HG03520 (cell line): Measurements from ENCODE around the gene ARMC5.
A peak's percentile ranks its signal among the peaks of the same experiment; 100 is the strongest.
"Not testable (repeated sequence)": the region's sequence is repeated elsewhere in the genome, so short reads cannot be mapped to it uniquely, and the experiment has no call there.

Experiments
- ATAC-seq: cut with Tn5 transposase; IDR thresholded peaks from one replicate; pipeline ENCODE4 v1.9.1; 2021; ENCODE audit warnings: mild to moderate bottlenecking, moderate library complexity; ENCODE audit not compliant: unreplicated experiment

ARMC5 gene

GRCh38 chr16:31435341-31436220 is 23.7 kb upstream of the ARMC5 start:
- ATAC-seq = no peak

GRCh38 chr16:31436221-31437045 is 22.9 kb upstream of the ARMC5 start:
- ATAC-seq = no peak

GRCh38 chr16:31438414-31438813 is 20.9 kb upstream of the ARMC5 start:
- no peak for ATAC-seq

GRCh38 chr16:31439023-31439422 is 20.3 kb upstream of the ARMC5 start:
- not testable (repeated sequence) for ATAC-seq

GRCh38 chr16:31439519-31439918 is 19.8 kb upstream of the ARMC5 start:
- ATAC-seq = no peak

GRCh38 chr16:31440516-31441184 is 18.7 kb upstream of the ARMC5 start:
- ATAC-seq = no peak

- ATAC-seq = no peak
These were observed 17.3 kb upstream of the ARMC5 start for GRCh38 chr16:31441956-31442355.

GRCh38 chr16:31445931-31446330 is 13.4 kb upstream of the ARMC5 start:
- not testable (repeated sequence) for ATAC-seq

GRCh38 chr16:31451201-31451600 is 8.1 kb upstream of the ARMC5 start:
- ATAC-seq = no peak

- no peak for ATAC-seq
These were observed 7.5 kb upstream of the ARMC5 start for GRCh38 chr16:31451681-31452351.

- ATAC-seq = no peak
These were observed 6.6 kb upstream of the ARMC5 start for GRCh38 chr16:31452631-31453106.

- no peak for ATAC-seq
These were observed 5.8 kb upstream of the ARMC5 start for GRCh38 chr16:31453255-31454204.

- no peak for ATAC-seq
These were observed 3.5 kb upstream of the ARMC5 start for GRCh38 chr16:31455601-31456314.

- ATAC-seq = no peak
These were observed 2.3 kb upstream of the ARMC5 start for GRCh38 chr16:31456988-31457360.

GRCh38 chr16:31458073-31458843 is 1.0 kb upstream of the ARMC5 start:
- ATAC-seq = no peak

GRCh38 chr16:31459687-31460581 is 633 bp downstream of the ARMC5 start:
- peak; percentile 67 for ATAC-seq

GRCh38 chr16:31460582-31461002 is 1.3 kb downstream of the ARMC5 start:
- ATAC-seq = no peak
